Lung (tissue), 12 donors: ENCODE measurements around the gene MT1E. TPM values are rescaled to one million over a fixed set of nuclear protein-coding genes. Genes with fewer than 3 reads are reported as not detected.
"Not testable (repeated sequence)": the region's sequence is repeated elsewhere in the genome, so short reads cannot be mapped to it uniquely, and the experiment has no call there.

Source experiments
- ATAC-seq: fragments of 200-7000 bp; cut with Tn5 transposase; one replicate; pipeline ENCODE4 v1.9.1; 2020; ENCODE audit warnings: moderate number of reproducible peaks; ENCODE audit not compliant: insufficient read depth, low FRiP score
- DNase-seq, 3 donors: peaks; one replicate each; pipeline ENCODE4 v3.0.0-alpha.2; 2013 to 2017
- H3K27ac ChIP-seq, 2 donors: one replicate each; pipeline ENCODE4 v1.5.1; 2013; ENCODE audit warnings: mild to moderate bottlenecking in 2 of 2, moderate library complexity in 2 of 2, control low read depth in 1 of 2, inconsistent platforms in 1 of 2, low read depth in 1 of 2, low read length in 1 of 2
- H3K27me3 ChIP-seq, 3 donors: one replicate each; pipeline ENCODE4 v1.5.1; 2013; ENCODE audit warnings: low read length in 2 of 3; ENCODE audit not compliant: control insufficient read depth in 3 of 3, insufficient read depth in 3 of 3
- H3K36me3 ChIP-seq, 4 donors: one replicate each; pipeline ENCODE4 v1.5.1; 2013; ENCODE audit warnings: low read length in 4 of 4, mild to moderate bottlenecking in 1 of 4, moderate library complexity in 1 of 4; ENCODE audit not compliant: control insufficient read depth in 4 of 4, insufficient read depth in 4 of 4
- H3K4me1 ChIP-seq, 5 donors: one replicate each; pipeline ENCODE4 v1.5.1; 2013; ENCODE audit warnings: low read length in 5 of 5, mild to moderate bottlenecking in 2 of 5, moderate library complexity in 1 of 5; ENCODE audit not compliant: control insufficient read depth in 5 of 5, insufficient read depth in 5 of 5
- H3K4me3 ChIP-seq: one replicate; pipeline ENCODE4 v1.5.1; 2013; ENCODE audit warnings: mild to moderate bottlenecking, control low read depth, moderate library complexity
- H3K9ac ChIP-seq, 2 donors: one replicate each; pipeline ENCODE4 v1.5.1; 2013; ENCODE audit warnings: low read length in 2 of 2, control low read depth in 1 of 2; ENCODE audit not compliant: insufficient read depth in 1 of 2
- H3K9me3 ChIP-seq, 4 donors: one replicate each; pipeline ENCODE4 v1.5.1; 2013; ENCODE audit warnings: low read length in 3 of 4, mild to moderate bottlenecking in 1 of 4, moderate library complexity in 1 of 4; ENCODE audit not compliant: control insufficient read depth in 4 of 4, insufficient read depth in 3 of 4
- CTCF ChIP-seq: IDR thresholded peaks from 2 replicates; pipeline ENCODE4 v1.5.1; 2012; ENCODE audit warnings: mild to moderate bottlenecking; ENCODE audit errors: control extremely low read depth, extremely low read depth
- WGBS, 2 donors: extraction: QIAGEN DNeasy Blood & Tissue Kit; methylation state at CpG; one replicate each; pipeline ENCODE4 v1.1.7; 2013; 5-methylcytosine and 5-hydroxymethylcytosine counted together
- polyA plus RNA-seq, 2 donors: library from polyadenylated mRNA; stranded (reverse); fragments of 200-250 nt; gene quantifications; one replicate each; pipeline ENCODE4 v1.2.1, GENCODE V29; 2013
- total RNA-seq, 2 donors: library from RNA; depleted of rRNA in 1 of 2; stranded (reverse); fragments of >200 nt in 1 of 2; gene quantifications; one replicate each; pipeline ENCODE4 v1.2.1, GENCODE V29; 2014 to 2021
- donor health status: control.
- donor health status: control.
- donor health status: Bipolar disorder and iron deficiency.
- donor health status: healthy.
- donor health status: DM: yes; HTN: yes; CAD: no.

The MT1E gene
- total and polyA plus RNA-seq, 4 donors, result 22.1 to 746 (median 159) TPM

- DNase-seq, result no peak
- no peak for TF ChIP-seq CTCF
- H3K4me1 ChIP-seq, result peaks cover 0 to 17% (median 6%) of the 10 kb centered on the region in 5 donors
- no peak overlapping the region for H3K27ac ChIP-seq
- no peak overlapping the region for H3K4me3 ChIP-seq
- H3K36me3 ChIP-seq, result no peaks in the 10 kb centered on the region
- ATAC-seq, result no peak
- peaks cover 3 to 77% (median 64%) of the 10 kb centered on the region in 3 donors for H3K27me3 ChIP-seq
- H3K9ac ChIP-seq, result no peak overlapping the region
- no peaks in the 10 kb centered on the region for H3K9me3 ChIP-seq
- WGBS, 2 donors, result 80% methylated on average over 11 of the region's 11 CpGs
Measured at GRCh38 chr16:56672761-56673536, 47.4 kb downstream of the MT1E start.

- H3K27ac ChIP-seq, result no peak overlapping the region
- peak; percentile 39 to 56 (median 48) for DNase-seq
- peak; percentile 50 for ATAC-seq
- no peaks in the 10 kb centered on the region for H3K36me3 ChIP-seq
- no peaks in the 10 kb centered on the region for H3K9me3 ChIP-seq
- no peak overlapping the region for H3K9ac ChIP-seq
- peak; percentile 5 for TF ChIP-seq CTCF
- peaks cover under 1 to 68% (median 55%) of the 10 kb centered on the region in 3 donors for H3K27me3 ChIP-seq
- 35 to 43% methylated on average over 12 of the region's 12 CpGs for WGBS, 2 donors
- no peak overlapping the region for H3K4me3 ChIP-seq
- peaks cover 0 to 15% (median 4%) of the 10 kb centered on the region in 5 donors for H3K4me1 ChIP-seq
Measured at GRCh38 chr16:56673921-56674320, 48.3 kb downstream of the MT1E start.

GRCh38 chr16:56674570-56674969, 49.0 kb downstream of the MT1E start:
- not testable (repeated sequence) for H3K36me3 ChIP-seq, H3K4me3 ChIP-seq, H3K27ac ChIP-seq, H3K9ac ChIP-seq, H3K9me3 ChIP-seq, ATAC-seq, DNase-seq
- whole genome bisulfite sequencing, 2 donors, result 85% methylated on average over 6 of the region's 6 CpGs
- Histone ChIP-seq H3K27me3 (peaks cover 0 to 63% (median 51%) of the 10 kb centered on the region in 3 donors), H3K4me1 (peaks cover 0 to 12% (median 2%) of the 10 kb centered on the region in 5 donors)

GRCh38 chr16:56675685-56676210, 50.2 kb downstream of the MT1E start:
- TF ChIP-seq CTCF, result no peak
- WGBS, 2 donors, result 4 to 16% methylated on average over 31 to 32 of the region's 32 CpGs
- Histone ChIP-seq H3K4me1 (peaks cover 0 to 9% (median 0%) of the 10 kb centered on the region in 5 donors), H3K9ac (no peak overlapping the region), H3K27me3 (peaks cover 0 to 52% (median 39%) of the 10 kb centered on the region in 3 donors), H3K4me3 (no peak overlapping the region), H3K36me3 (no peaks in the 10 kb centered on the region), H3K9me3 (no peaks in the 10 kb centered on the region), H3K27ac (no peak overlapping the region)
- ATAC-seq (no peak), DNase-seq (no peak)
